ENCODE measurements around the gene SCAF1.

Gene SCAF1, protein sequence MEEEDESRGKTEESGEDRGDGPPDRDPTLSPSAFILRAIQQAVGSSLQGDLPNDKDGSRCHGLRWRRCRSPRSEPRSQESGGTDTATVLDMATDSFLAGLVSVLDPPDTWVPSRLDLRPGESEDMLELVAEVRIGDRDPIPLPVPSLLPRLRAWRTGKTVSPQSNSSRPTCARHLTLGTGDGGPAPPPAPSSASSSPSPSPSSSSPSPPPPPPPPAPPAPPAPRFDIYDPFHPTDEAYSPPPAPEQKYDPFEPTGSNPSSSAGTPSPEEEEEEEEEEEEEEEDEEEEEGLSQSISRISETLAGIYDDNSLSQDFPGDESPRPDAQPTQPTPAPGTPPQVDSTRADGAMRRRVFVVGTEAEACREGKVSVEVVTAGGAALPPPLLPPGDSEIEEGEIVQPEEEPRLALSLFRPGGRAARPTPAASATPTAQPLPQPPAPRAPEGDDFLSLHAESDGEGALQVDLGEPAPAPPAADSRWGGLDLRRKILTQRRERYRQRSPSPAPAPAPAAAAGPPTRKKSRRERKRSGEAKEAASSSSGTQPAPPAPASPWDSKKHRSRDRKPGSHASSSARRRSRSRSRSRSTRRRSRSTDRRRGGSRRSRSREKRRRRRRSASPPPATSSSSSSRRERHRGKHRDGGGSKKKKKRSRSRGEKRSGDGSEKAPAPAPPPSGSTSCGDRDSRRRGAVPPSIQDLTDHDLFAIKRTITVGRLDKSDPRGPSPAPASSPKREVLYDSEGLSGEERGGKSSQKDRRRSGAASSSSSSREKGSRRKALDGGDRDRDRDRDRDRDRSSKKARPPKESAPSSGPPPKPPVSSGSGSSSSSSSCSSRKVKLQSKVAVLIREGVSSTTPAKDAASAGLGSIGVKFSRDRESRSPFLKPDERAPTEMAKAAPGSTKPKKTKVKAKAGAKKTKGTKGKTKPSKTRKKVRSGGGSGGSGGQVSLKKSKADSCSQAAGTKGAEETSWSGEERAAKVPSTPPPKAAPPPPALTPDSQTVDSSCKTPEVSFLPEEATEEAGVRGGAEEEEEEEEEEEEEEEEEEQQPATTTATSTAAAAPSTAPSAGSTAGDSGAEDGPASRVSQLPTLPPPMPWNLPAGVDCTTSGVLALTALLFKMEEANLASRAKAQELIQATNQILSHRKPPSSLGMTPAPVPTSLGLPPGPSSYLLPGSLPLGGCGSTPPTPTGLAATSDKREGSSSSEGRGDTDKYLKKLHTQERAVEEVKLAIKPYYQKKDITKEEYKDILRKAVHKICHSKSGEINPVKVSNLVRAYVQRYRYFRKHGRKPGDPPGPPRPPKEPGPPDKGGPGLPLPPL

DNA sequence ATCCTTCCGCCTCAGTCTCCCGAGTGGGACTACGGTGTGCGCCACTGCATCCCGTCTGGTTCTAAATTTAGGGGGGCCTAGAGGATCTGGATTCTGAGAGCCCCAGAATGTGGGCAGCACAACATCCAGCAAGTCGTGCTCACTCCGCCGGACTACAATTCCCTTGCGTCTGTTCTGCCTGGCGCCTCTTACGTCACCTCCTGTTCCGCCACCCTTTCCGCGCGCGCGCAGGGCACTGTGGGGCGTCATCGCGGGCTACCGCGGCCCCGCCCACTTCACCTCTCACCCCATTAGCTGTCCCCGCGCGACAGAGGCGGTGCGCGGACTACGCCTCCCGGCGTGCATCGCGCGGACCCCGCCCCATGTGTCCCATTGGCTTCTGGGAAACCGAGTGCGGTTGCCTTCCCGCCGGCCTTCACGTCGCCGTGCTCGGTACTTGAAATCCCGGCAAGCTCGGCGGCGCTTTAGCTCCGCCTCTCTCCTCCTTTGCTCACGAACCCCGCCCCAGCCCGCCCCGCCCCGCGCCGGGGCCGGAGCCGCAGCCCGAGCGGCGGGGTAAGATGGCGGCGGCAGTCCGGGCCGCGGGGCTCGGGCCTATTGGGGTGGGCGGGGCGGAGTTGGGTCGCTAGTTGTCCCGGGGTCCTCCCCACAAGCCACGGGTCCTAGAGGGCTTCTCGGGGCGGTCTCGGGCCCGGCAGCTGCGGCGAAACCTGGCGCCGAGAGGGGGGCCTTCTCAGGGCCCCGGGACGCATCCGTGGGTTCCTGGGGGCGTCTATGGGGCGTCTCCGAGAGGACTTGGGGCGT is at the start of gene SCAF1:
Gene SCAF1, plus strand, starts transcription at position 522 of the 804 bp plus-strand sequence. CDS start 2,818 bp downstream, outside the sequence.
- intact Hi-C loops (cut with micrococcal nuclease), result loop anchor here (1.0 to 5.0 kb wide), 5 partner anchors 23 to 190 kb away; partner anchors contain the start of genes ALDH16A1, BCL2L12, FUZ and IRF3
- H3K36me3 Mint-ChIP-seq (ENCODE audit: low read depth), result peaks cover 53% of the 10 kb centered on the region
- peak within 1 kb of the TSS; percentile 99 for H3K4me3 Mint-ChIP-seq
- H3K9me3 Mint-ChIP-seq, result no peaks in the 10 kb centered on the region
- H3K4me1 Mint-ChIP-seq (ENCODE audit: low read depth), result peaks cover 64% of the 10 kb centered on the region
- no peaks in the 10 kb centered on the region for H3K27me3 Mint-ChIP-seq
- peak within 1 kb of the TSS; percentile 100 for H3K27ac Mint-ChIP-seq

DNA sequence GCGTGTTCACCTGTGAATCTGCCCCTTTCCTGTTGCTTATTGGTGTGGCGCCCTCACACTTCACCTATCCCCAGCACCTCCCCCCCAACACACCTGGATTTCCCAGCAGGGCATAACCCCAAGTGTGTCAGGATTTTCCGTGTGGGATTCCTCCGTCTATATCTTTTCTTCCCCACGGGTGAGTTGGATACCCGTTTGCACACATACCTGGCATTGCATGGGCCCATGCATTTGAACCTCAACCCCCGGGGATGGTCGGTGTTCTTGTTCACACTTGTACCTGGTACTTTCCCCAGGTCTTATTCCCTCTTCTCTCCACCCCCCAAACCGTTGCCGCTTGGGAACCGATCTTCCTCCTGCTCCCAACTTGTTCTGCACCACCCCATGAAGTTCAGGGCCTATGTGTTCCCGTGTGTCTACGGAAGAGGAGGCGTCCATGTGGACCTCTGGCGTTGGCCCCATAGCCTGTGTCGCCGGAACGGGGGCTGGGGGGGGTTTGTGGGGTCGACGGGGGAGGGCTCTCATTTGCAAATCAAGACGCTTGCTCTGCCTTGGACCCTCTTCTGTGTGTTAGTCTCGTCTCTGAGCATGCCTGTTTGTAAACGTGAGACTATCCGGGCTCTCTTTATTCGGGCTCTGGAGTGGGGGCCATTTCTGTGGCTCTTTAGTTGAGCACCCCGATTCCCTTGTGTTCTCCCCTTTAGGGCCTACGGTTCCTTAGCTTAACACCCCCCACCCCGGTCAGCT is 49.4 kb upstream of the SCAF1 start:
- peaks cover 42% of the 10 kb centered on the region for H3K4me1 Mint-ChIP-seq (ENCODE audit: low read depth)
- H3K27me3 Mint-ChIP-seq, result peaks cover 3% of the 10 kb centered on the region
- H3K36me3 Mint-ChIP-seq (ENCODE audit: low read depth), result peaks cover 52% of the 10 kb centered on the region
- intact Hi-C loops (cut with micrococcal nuclease), result no loop called here
- peak overlapping the region; percentile 84 for H3K4me3 Mint-ChIP-seq
- H3K9me3 Mint-ChIP-seq, result no peaks in the 10 kb centered on the region
- H3K27ac Mint-ChIP-seq, result peak overlapping the region; percentile 82

DNA sequence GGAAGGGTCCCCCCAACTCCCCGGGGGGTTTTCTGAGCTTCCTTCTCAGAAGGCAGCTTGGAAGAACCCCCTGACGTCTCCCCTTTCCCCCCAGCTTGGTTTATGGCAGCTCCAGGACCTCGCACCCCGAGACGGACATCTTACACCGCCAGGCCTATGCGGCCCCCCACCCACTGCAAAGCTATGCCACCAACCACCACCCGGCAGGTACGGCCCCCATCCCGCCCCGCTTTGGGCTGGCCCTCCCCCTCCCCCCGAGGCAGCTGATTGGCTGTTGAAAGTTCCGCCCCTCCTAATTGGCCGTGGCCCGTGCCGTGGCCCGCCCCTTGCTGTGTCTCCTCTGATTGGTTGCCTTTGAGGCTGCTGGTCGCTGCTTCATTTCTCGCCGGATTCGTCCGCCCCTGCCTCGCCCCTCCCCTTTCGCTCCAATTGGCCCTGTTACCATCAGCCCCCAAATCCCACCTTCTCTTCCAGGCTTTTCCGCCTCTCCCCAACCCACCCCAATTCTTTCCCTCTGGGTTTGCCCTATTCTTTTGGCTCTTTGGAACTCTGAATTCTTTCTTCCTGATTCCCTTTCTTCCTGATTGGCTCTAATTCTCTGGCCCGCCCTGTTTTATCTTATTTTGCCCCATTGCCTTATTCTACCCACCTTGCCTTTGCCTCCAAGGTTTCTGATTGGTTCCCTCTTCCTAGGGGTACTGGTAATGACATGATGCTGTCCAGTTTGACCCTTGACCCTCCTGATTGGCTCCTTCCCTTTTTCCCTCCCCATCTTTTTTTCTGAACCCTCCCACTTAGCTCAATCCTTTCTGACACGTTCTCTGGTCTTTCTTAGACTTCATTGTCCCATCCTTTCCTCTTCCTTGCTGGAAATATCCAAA is 48.5 kb upstream of the SCAF1 start:
- intact Hi-C loops (cut with micrococcal nuclease), result no loop called here
- Mint-ChIP-seq H3K27ac (peak overlapping the region; percentile 82), H3K36me3 (ENCODE audit: low read depth) (peaks cover 60% of the 10 kb centered on the region), H3K4me3 (peak overlapping the region; percentile 84), H3K9me3 (no peaks in the 10 kb centered on the region), H3K4me1 (ENCODE audit: low read depth) (peaks cover 44% of the 10 kb centered on the region), H3K27me3 (peaks cover 3% of the 10 kb centered on the region)

DNA sequence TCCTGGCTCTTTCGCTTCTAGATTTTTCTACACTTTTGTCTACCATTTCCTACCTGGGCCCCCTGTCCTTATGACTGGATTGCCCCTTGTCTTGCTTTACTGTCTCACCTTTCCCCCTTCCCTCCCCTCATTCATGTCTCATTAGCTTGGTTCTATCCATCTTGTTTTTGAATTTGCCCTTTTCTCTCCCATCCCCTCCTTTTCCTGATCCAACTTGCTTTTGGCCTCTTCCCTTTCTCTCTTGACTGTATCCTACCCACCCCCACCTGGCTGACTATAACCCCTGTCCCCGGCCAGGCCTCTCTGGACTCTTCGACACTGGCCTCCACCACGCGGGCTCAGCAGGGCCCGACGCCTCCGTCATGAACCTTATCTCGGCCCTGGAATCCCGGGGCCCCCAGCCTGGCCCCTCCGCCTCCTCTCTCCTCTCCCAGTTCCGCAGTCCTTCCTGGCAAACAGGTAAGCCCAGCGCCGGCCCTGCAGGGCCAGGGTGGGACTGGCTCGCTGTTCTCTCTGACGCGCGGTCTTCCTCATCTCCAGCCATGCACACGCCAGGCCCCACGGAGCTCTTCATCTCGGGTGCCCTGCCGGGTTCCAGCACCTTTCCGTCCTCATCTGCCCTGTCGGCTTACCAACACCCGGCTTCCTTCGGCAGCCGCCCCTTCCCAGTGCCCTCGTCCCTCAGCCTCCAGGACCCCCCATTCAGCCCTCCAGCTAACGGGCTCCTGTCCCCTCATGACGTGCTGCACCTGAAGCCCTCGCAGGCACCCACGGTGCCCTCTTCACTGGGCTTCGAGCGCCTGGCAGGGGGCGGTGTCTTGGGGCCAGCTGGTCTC is 47.6 kb upstream of the SCAF1 start:
- H3K27me3 Mint-ChIP-seq, result no peaks in the 10 kb centered on the region
- peak overlapping the region; percentile 84 for H3K4me3 Mint-ChIP-seq
- peak overlapping the region; percentile 82 for H3K27ac Mint-ChIP-seq
- peaks cover 69% of the 10 kb centered on the region for H3K36me3 Mint-ChIP-seq (ENCODE audit: low read depth)
- no peaks in the 10 kb centered on the region for H3K9me3 Mint-ChIP-seq
- intact Hi-C loops (cut with micrococcal nuclease), result no loop called here
- H3K4me1 Mint-ChIP-seq (ENCODE audit: low read depth), result peaks cover 50% of the 10 kb centered on the region

DNA sequence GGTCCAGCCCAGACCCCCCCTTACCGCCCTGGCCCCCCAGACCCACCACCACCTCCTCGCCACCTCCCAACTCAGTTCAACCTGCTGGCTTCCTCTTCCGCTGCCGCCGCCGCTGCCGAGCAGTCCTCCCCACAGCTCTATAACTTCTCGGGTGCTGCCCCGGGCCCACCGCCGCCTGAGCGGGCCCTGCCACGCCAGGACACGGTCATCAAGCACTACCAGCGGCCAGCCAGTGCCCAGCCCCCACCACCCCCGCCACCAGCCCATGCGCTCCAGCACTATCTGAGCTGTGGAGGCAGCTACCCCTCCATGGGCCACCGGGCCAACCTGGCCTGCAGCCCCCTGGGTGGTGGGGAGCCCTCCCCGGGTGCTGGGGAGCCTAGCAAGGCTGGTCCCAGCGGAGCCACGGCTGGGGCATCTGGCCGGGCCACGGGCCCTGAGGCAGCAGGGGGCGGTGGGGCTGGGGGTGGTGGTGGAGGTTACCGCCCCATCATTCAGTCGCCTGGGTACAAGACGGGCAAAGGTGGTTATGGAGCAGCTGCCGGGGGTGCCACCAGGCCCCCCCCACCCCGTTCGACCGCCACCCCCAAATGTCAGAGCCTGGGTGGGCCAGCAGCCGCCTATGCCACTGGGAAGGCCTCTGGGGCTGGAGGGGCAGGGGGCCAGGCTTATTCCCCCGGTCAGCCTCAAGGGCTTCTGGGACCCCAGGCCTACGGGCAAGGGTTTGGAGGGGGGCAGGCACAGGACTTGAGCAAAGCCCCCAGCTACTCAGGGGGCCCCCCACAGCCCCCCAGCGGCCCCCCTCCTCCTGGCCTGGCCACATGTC is 46.8 kb upstream of the SCAF1 start:
- Mint-ChIP-seq H3K27ac (peak overlapping the region; percentile 82), H3K27me3 (no peaks in the 10 kb centered on the region), H3K4me1 (ENCODE audit: low read depth) (peaks cover 47% of the 10 kb centered on the region), H3K9me3 (no peaks in the 10 kb centered on the region), H3K4me3 (no peak overlapping the region), H3K36me3 (ENCODE audit: low read depth) (peaks cover 73% of the 10 kb centered on the region)
- intact Hi-C loops (cut with micrococcal nuclease), result no loop called here

DNA sequence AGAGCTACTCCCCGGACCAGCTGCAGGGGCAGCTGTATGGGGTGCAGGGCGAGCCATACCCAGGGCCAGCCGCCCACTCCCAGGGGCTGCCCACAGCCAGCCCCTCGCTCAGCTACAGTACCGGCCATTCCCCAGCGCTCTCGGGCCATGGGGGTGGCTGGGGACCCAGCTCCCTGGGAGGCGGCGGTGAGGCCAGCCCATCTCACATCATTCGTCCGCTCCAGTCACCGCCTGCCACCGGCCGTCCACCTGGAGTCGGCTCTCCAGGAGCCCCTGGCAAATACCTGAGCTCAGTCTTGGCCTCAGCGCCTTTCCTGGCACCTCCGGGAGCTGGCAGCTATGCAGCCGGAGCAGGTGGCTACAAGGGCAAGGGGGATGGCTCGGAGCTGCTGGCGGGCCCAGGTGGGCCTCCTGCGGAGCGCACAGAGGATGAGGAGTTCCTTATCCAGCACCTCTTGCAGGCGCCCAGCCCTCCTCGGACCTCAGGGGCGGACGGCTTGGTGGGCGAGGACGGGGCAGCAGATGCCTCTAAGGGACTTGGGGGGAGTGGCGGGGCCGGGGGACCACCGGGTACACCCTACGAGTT is 46.1 kb upstream of the SCAF1 start:
- Mint-ChIP-seq H3K27me3 (no peaks in the 10 kb centered on the region), H3K36me3 (ENCODE audit: low read depth) (peaks cover 75% of the 10 kb centered on the region), H3K4me1 (ENCODE audit: low read depth) (peaks cover 46% of the 10 kb centered on the region), H3K27ac (no peak overlapping the region), H3K4me3 (no peak overlapping the region), H3K9me3 (no peaks in the 10 kb centered on the region)
- intact Hi-C loops (cut with micrococcal nuclease), result no loop called here

DNA sequence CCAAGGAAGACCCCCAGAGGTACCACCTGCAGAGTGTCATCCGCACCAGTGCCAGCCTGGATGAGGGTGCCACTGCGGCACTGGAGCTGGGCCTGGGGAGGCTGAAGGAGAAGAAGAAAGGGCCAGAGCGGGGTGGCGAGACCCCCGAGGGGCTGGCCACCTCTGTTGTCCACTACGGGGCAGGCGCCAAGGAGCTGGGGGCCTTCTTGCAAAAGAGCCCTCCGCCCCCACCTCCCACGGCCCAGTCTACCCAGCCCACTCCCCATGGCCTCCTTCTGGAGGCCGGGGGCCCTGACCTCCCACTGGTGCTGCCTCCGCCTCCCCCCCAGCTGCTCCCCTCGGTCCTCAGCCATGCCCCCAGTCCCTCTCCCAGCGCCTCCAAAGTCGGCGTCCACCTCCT is 45.6 kb upstream of the SCAF1 start:
- no peak overlapping the region for H3K27ac Mint-ChIP-seq
- intact Hi-C loops (cut with micrococcal nuclease), result no loop called here
- no peaks in the 10 kb centered on the region for H3K9me3 Mint-ChIP-seq
- no peak overlapping the region for H3K4me3 Mint-ChIP-seq
- no peaks in the 10 kb centered on the region for H3K27me3 Mint-ChIP-seq
- H3K4me1 Mint-ChIP-seq (ENCODE audit: low read depth), result peaks cover 46% of the 10 kb centered on the region
- peaks cover 79% of the 10 kb centered on the region for H3K36me3 Mint-ChIP-seq (ENCODE audit: low read depth)

DNA sequence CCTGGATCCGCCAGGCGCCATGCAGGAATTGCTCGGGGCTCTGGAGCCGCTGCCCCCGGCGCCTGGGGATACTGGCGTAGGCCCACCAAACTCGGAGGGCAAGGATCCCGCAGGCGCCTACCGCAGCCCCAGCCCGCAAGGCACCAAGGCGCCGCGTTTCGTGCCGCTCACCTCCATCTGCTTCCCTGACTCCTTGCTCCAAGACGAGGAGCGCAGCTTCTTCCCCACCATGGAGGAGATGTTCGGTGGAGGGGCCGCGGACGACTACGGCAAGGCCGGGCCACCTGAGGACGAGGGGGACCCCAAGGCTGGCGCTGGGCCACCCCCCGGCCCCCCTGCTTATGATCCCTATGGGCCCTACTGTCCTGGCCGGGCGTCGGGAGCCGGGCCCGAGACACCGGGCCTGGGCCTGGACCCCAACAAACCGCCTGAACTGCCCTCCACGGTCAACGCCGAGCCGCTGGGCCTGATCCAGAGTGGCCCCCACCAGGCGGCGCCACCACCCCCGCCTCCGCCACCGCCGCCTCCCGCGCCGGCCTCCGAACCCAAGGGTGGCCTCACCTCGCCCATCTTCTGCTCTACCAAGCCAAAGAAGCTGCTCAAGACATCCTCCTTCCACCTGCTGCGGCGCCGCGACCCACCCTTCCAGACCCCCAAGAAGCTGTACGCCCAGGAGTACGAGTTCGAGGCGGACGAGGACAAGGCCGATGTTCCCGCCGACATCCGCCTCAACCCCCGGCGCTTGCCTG is 44.9 kb upstream of the SCAF1 start:
- Mint-ChIP-seq H3K4me3 (no peak overlapping the region), H3K4me1 (ENCODE audit: low read depth) (peaks cover 42% of the 10 kb centered on the region), H3K27ac (no peak overlapping the region), H3K9me3 (no peaks in the 10 kb centered on the region), H3K27me3 (no peaks in the 10 kb centered on the region), H3K36me3 (ENCODE audit: low read depth) (peaks cover 87% of the 10 kb centered on the region)
- intact Hi-C loops (cut with micrococcal nuclease), result no loop called here

DNA sequence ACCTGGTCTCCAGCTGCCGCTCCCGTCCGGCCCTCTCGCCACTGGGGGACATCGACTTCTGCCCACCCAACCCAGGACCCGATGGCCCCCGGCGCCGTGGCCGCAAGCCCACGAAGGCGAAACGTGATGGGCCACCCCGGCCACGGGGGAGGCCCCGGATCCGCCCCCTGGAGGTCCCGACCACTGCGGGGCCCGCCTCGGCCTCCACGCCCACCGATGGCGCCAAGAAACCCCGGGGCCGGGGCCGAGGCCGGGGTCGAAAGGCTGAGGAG is 44.4 kb upstream of the SCAF1 start:
- intact Hi-C loops (cut with micrococcal nuclease), result no loop called here
- no peak overlapping the region for H3K4me3 Mint-ChIP-seq
- H3K36me3 Mint-ChIP-seq (ENCODE audit: low read depth), result peaks cover 92% of the 10 kb centered on the region
- H3K27me3 Mint-ChIP-seq, result no peaks in the 10 kb centered on the region
- H3K4me1 Mint-ChIP-seq (ENCODE audit: low read depth), result peaks cover 37% of the 10 kb centered on the region
- no peak overlapping the region for H3K27ac Mint-ChIP-seq
- H3K9me3 Mint-ChIP-seq, result no peaks in the 10 kb centered on the region
